ENCODE data around the gene ARHGAP4. TPM values are rescaled to one million over a fixed set of nuclear protein-coding genes. Genes with fewer than 3 reads are reported as not detected.

Gene ARHGAP4
- polyA plus RNA-seq, 1 experiment, result 0.12 TPM

GRCh38 chrX:153865321-153865580 is 60.8 kb downstream of the ARHGAP4 start:
- CTCF ChIA-PET, result no interaction called here
- Histone ChIP-seq H3K9me3 (ENCODE audit: control insufficient read depth, insufficient read depth, low read length) (no peaks in the 10 kb centered on the region), H3K27me3 (ENCODE audit: control insufficient read depth, insufficient read depth, low read length) (peaks cover 5% of the 10 kb centered on the region), H3K4me3 (ENCODE audit: low read depth, low read length) (no peak overlapping the region), H3K27ac (ENCODE audit: low read depth, low read length) (no peak overlapping the region)
- DNase-seq (ENCODE audit: low read depth, low spot score), result no peak
- TF ChIP-seq, protein P1, sequence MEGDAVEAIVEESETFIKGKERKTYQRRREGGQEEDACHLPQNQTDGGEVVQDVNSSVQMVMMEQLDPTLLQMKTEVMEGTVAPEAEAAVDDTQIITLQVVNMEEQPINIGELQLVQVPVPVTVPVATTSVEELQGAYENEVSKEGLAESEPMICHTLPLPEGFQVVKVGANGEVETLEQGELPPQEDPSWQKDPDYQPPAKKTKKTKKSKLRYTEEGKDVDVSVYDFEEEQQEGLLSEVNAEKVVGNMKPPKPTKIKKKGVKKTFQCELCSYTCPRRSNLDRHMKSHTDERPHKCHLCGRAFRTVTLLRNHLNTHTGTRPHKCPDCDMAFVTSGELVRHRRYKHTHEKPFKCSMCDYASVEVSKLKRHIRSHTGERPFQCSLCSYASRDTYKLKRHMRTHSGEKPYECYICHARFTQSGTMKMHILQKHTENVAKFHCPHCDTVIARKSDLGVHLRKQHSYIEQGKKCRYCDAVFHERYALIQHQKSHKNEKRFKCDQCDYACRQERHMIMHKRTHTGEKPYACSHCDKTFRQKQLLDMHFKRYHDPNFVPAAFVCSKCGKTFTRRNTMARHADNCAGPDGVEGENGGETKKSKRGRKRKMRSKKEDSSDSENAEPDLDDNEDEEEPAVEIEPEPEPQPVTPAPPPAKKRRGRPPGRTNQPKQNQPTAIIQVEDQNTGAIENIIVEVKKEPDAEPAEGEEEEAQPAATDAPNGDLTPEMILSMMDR (IDR thresholded peaks at IDR 0.05; ENCODE audit: low read depth, low read length), result no peak
- POLR2A ChIA-PET, result no interaction called here

DNA sequence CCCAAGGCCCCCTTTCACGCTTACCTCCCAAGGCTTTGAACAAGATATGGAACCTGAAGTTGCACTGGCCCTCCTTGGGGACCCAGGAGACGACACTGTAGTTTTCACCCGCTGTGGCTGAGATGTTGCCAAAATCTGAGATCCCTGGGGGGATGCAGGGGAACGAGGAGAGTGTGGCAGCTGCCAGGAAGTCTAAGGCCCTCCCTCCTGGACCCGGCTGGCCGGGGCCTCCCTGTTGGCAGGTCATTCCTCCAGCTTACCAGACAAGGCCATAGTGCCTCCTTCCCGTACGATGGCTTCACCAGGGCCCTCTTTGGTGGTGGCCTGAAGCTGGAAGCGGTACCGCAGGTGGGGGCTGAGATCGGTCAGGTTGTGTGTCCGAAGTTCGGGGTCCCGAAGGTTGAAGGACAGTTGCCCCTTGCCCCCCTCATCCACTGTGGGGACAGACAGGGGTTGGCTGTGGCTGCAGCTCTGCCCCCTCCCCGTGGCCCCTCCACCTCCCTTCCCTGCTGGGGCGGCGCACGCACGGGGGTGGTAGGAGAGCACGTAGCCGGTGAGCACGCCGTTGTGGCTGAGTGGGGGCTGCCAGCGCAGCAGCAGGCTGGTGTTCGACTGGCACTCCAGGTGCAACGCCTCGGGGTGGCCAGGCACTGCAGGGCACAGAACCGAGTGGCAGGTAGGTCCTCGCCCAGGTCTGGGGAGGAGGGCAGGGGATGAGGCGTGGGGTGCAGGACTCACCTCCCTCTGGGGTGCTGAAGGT is 61.3 kb downstream of the ARHGAP4 start:
- TF ChIP-seq, protein P1 (IDR thresholded peaks at IDR 0.05; ENCODE audit: low read depth, low read length), result no peak
- Histone ChIP-seq H3K27ac (ENCODE audit: low read depth, low read length) (no peak overlapping the region), H3K9me3 (ENCODE audit: control insufficient read depth, insufficient read depth, low read length) (no peaks in the 10 kb centered on the region), H3K4me3 (ENCODE audit: low read depth, low read length) (no peak overlapping the region), H3K27me3 (ENCODE audit: control insufficient read depth, insufficient read depth, low read length) (peaks cover 5% of the 10 kb centered on the region)
- ChIA-PET POLR2A (no interaction called here), CTCF (no interaction called here)
- no peak for DNase-seq (ENCODE audit: low read depth, low spot score)

GRCh38 chrX:153864101-153864500 is 62.0 kb downstream of the ARHGAP4 start:
- no peak overlapping the region for H3K4me3 ChIP-seq (ENCODE audit: low read depth, low read length)
- H3K9me3 ChIP-seq (ENCODE audit: control insufficient read depth, insufficient read depth, low read length), result no peaks in the 10 kb centered on the region
- ChIA-PET POLR2A (no interaction called here), CTCF (no interaction called here)
- H3K27ac ChIP-seq (ENCODE audit: low read depth, low read length), result no peak overlapping the region
- H3K27me3 ChIP-seq (ENCODE audit: control insufficient read depth, insufficient read depth, low read length), result peaks cover 5% of the 10 kb centered on the region
- TF ChIP-seq, protein P1 (IDR thresholded peaks at IDR 0.05; ENCODE audit: low read depth, low read length), result no peak
- no peak for DNase-seq (ENCODE audit: low read depth, low spot score)

- Histone ChIP-seq H3K9me3 (ENCODE audit: control insufficient read depth, insufficient read depth, low read length) (no peaks in the 10 kb centered on the region), H3K4me3 (ENCODE audit: low read depth, low read length) (no peak overlapping the region), H3K27ac (ENCODE audit: low read depth, low read length) (no peak overlapping the region), H3K27me3 (ENCODE audit: control insufficient read depth, insufficient read depth, low read length) (peaks cover 5% of the 10 kb centered on the region)
- ChIA-PET CTCF (no interaction called here), POLR2A (no interaction called here)
- no peak for DNase-seq (ENCODE audit: low read depth, low spot score)
- TF ChIP-seq, protein P1 (IDR thresholded peaks at IDR 0.05; ENCODE audit: low read depth, low read length), result no peak
These were observed 62.6 kb downstream of the ARHGAP4 start for GRCh38 chrX:153863251-153863991.

All from AG04450 (cell line).